NT2/D1 (cell line): Measurements from ENCODE around the gene ABCC12.

ENCODE experiments used
- SUZ12 ChIP-seq: IDR thresholded peaks from 2 replicates; pipeline ENCODE4 v1.6.1; 2011; ENCODE audit not compliant: insufficient read length, insufficient read depth; ENCODE audit errors: extremely low read depth
- YY1 ChIP-seq: IDR thresholded peaks from 2 replicates; pipeline ENCODE4 v1.6.1; 2011; ENCODE audit not compliant: insufficient read length, insufficient read depth
- ZNF274 ChIP-seq: IDR thresholded peaks from 2 replicates; pipeline ENCODE4 v1.6.1; 2011; ENCODE audit warnings: mild to moderate bottlenecking, low read depth, low read length

DNA sequence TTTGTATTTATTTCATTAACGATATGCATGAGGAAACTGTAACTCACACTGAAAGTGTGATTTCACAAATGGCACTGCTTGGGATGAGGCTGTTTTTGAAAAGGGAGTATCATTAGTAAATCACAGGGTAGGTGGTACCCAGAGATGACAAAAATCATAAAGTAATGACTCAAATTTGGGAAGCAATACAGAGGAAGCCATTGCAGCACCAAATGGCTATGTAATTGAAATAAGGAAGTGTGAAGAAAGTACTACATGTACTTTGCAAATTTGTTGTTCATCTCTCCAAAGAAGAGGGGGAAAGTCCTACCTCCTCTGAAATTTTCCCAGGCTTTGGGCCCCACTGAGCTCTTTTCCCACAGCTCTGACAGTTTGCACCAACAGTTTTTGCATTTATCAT is 12.3 kb upstream of the ABCC12 start:
- TF ChIP-seq ZNF274: no peak
- no peak for TF ChIP-seq SUZ12
- TF ChIP-seq YY1: no peak
